ENCODE data around the gene MT1G.

Gene MT1G

GRCh38 chr16:56632156-56632847, 35.6 kb downstream of the MT1G start, which contains the start of gene MT1M:
MT1M (plus strand) TSS chr16:56632659; CDS start chr16:56632732, 73 bp downstream.
- Histone ChIP-seq H3K9ac (ENCODE audit: low read length) (no peak within 1 kb of the TSS), H3K27ac (ENCODE audit: low read length) (no peak within 1 kb of the TSS), H3K4me3 (ENCODE audit: low read length) (no peak within 1 kb of the TSS)

GRCh38 chr16:56631832-56632155, 36.1 kb downstream of the MT1G start:
- H3K27me3 ChIP-seq (replicated peaks; ENCODE audit: insufficient read depth, low read length): peaks cover 71% of the 10 kb centered on the region
- H3K9ac ChIP-seq (ENCODE audit: low read length): no peak overlapping the region
- no peak overlapping the region for H3K4me3 ChIP-seq (ENCODE audit: low read length)
- no peaks in the 10 kb centered on the region for H3K79me2 ChIP-seq (ENCODE audit: low read length)
- H3K27ac ChIP-seq (ENCODE audit: low read length): no peak overlapping the region
- no peaks in the 10 kb centered on the region for H3K36me3 ChIP-seq (replicated peaks; ENCODE audit: insufficient read depth, low read length)
- no peak overlapping the region for H3K4me2 ChIP-seq (ENCODE audit: low read depth, low read length)
- no peak for DNase-seq
- H3K9me3 ChIP-seq (replicated peaks; ENCODE audit: insufficient read depth, low read length): no peaks in the 10 kb centered on the region
- TF ChIP-seq EZH2phosphoT487 (IDR thresholded peaks at IDR 0.05; ENCODE audit: low read length): no peak
- TF ChIP-seq CTCF (IDR thresholded peaks at IDR 0.05; ENCODE audit: low read length): no peak
- TF ChIP-seq EZH2 (optimal IDR thresholded peaks at IDR 0.05; ENCODE audit: low read depth, low read length): no peak
- no peaks in the 10 kb centered on the region for H3K4me1 ChIP-seq (ENCODE audit: low read length)
- H2AFZ ChIP-seq (ENCODE audit: low read length): no peak overlapping the region
- no peaks in the 10 kb centered on the region for H3K9me2 ChIP-seq (replicated peaks; ENCODE audit: insufficient read depth, low read length)
- no peaks in the 10 kb centered on the region for H3F3A ChIP-seq (ENCODE audit: insufficient read depth, low read length)
- H4K20me1 ChIP-seq (ENCODE audit: insufficient read depth, low read length): no peaks in the 10 kb centered on the region

More at GRCh38 chr16:56632156-56632847, 35.6 kb downstream of the MT1G start, which contains the start of gene MT1M:
- Histone ChIP-seq H3K79me2 (ENCODE audit: low read length) (no peaks in the 10 kb centered on the region), H3K27me3 (replicated peaks; ENCODE audit: insufficient read depth, low read length) (peaks cover 71% of the 10 kb centered on the region), H4K20me1 (ENCODE audit: insufficient read depth, low read length) (no peaks in the 10 kb centered on the region), H2AFZ (ENCODE audit: low read length) (no peak within 1 kb of the TSS), H3F3A (ENCODE audit: insufficient read depth, low read length) (no peaks in the 10 kb centered on the region), H3K9me3 (replicated peaks; ENCODE audit: insufficient read depth, low read length) (no peaks in the 10 kb centered on the region), H3K4me2 (ENCODE audit: low read depth, low read length) (no peak within 1 kb of the TSS), H3K4me1 (ENCODE audit: low read length) (no peaks in the 10 kb centered on the region), H3K9me2 (replicated peaks; ENCODE audit: insufficient read depth, low read length) (no peaks in the 10 kb centered on the region), H3K36me3 (replicated peaks; ENCODE audit: insufficient read depth, low read length) (no peaks in the 10 kb centered on the region)
- DNase-seq: no peak
- TF ChIP-seq EZH2phosphoT487 (IDR thresholded peaks at IDR 0.05; ENCODE audit: low read length) (no peak), CTCF (IDR thresholded peaks at IDR 0.05; ENCODE audit: low read length) (no peak), EZH2 (optimal IDR thresholded peaks at IDR 0.05; ENCODE audit: low read depth, low read length) (no peak)

GRCh38 chr16:56631197-56631596, 36.7 kb downstream of the MT1G start:
- Histone ChIP-seq H3K36me3 (replicated peaks; ENCODE audit: insufficient read depth, low read length) (no peaks in the 10 kb centered on the region), H3K27ac (ENCODE audit: low read length) (no peak overlapping the region), H3K9me2 (replicated peaks; ENCODE audit: insufficient read depth, low read length) (no peaks in the 10 kb centered on the region), H3K4me2 (ENCODE audit: low read depth, low read length) (no peak overlapping the region), H3K9me3 (replicated peaks; ENCODE audit: insufficient read depth, low read length) (no peaks in the 10 kb centered on the region), H3K4me1 (ENCODE audit: low read length) (no peaks in the 10 kb centered on the region), H3K4me3 (ENCODE audit: low read length) (no peak overlapping the region), H3F3A (ENCODE audit: insufficient read depth, low read length) (no peaks in the 10 kb centered on the region), H3K79me2 (ENCODE audit: low read length) (no peaks in the 10 kb centered on the region), H4K20me1 (ENCODE audit: insufficient read depth, low read length) (no peaks in the 10 kb centered on the region), H3K9ac (ENCODE audit: low read length) (no peak overlapping the region), H2AFZ (ENCODE audit: low read length) (no peak overlapping the region), H3K27me3 (replicated peaks; ENCODE audit: insufficient read depth, low read length) (peaks cover 71% of the 10 kb centered on the region)
- no peak for TF ChIP-seq EZH2 (optimal IDR thresholded peaks at IDR 0.05; ENCODE audit: low read depth, low read length)
- no peak for TF ChIP-seq EZH2phosphoT487 (IDR thresholded peaks at IDR 0.05; ENCODE audit: low read length)
- no peak for TF ChIP-seq CTCF (IDR thresholded peaks at IDR 0.05; ENCODE audit: low read length)
- no peak for DNase-seq
